Ovary (tissue), 3 donors: ENCODE measurements around the gene CDH23.

Experiments used
- CTCF ChIP-seq, 3 donors: fragments of 450-650 bp in 2 of 3; fragments of 200-600 bp in 1 of 3; IDR thresholded peaks; one replicate each; pipeline versions ENCODE4 v1.5.1 to v1.8.0; 2016 to 2022; ENCODE audit warnings: antibody characterized with exemption in 3 of 3, mild to moderate bottlenecking in 1 of 3
- EP300 ChIP-seq: sonication (generic); formaldehyde crosslinking; IDR thresholded peaks from one replicate; pipeline ENCODE4 v1.6.1; 2017; ENCODE audit warnings: antibody characterized with exemption
- POLR2A ChIP-seq: fragments of 450-650 bp; IDR thresholded peaks from one replicate; pipeline ENCODE4 v1.6.1; 2017; ENCODE audit warnings: antibody characterized with exemption, mild to moderate bottlenecking, moderate library complexity
- donor health status: DM: no; HTN: no; CAD: no.

GRCh38 chr10:71607082-71607443 lies 210.3 kb downstream of the CDH23 start:
- TF ChIP-seq CTCF (IDR thresholded peaks at IDR 0.05), result no peak
- TF ChIP-seq POLR2A, result no peak
- no peak for TF ChIP-seq EP300
